DMS53 (cell line): Measurements from ENCODE around the gene C5orf15.
"Not testable (repeated sequence)": the region's sequence is repeated elsewhere in the genome, so short reads cannot be mapped to it uniquely, and the experiment has no call there.

Source experiments
- DNase-seq: peaks from one replicate; lab custom pipeline; 2025; lab: John Stamatoyannopoulos, UW

The C5orf15 gene

DNA sequence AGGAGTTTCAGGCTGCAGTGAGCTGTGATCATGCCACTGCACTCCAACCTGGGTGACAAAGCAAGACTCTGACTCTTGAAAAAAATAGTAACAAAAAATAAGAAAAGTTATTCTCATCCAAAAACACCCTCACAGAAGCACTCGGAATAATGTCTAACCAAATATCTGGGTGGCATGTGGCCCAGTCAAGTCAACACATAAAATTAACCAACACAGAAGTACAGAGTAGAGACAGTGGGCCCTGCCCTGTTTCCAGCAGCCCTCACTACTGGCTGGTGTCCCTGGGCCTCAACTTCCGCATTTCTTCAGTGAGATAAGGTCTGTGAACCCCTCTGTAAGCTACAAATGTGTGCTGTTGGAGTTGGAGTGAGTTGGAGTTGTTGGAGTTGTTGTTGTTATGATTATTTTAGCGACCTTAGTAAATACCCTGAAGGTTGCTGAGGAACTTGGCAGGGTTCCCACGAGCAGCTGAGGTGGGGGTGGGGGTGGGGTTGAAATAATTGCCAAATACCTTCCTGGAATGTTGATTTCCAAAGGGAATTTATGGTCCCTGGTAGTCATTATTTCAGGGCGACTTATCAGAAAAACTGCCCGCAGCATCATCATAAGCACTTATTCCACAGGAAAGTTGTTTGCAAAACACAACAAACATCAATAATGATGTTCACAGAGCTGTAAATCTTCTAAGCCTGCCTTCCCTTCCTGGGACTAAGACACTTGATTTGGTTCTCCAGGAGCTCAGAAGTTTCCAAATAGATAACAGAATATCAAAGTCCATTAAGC, 30.2 kb downstream of the C5orf15 start:
- DNase-seq, result no peak

DNA sequence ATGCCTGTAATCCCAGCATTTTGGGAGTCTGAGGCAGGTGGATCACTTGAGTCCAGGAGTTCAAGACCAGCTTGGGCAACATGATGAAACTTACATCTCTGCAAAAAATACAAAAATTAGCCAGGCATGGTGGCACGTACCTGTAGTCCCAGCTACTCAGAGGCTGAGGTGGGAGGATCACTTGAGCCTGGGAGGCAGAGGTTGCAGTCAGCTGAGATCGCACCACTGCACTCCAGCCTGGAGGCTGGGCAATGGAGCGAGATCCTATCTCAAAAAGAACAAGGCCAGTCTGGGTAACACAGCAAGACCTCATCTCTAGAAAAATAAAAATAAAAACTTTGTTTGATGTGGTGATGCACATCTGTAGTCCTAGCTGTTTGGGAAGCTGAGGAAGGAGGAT, 30.8 kb downstream of the C5orf15 start:
- DNase-seq, result not testable (repeated sequence)

DNA sequence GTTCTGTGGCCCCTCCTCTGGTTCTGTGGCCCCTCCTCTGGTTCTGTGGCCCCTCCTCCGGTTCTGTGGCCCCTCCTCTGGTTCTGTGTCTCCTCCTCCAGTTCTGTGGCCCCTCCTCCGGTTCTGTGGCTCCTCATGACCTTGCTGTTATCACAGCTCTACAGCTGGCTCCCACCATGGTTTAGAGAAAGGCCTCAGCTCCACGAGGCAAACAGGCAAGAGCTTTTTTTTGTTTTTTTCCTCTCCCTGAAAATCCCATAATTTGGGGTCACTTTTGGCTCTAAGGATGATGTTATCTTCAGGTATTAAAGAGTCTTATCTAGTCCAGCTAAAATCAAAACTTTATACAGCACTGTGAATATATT, 31.8 kb downstream of the C5orf15 start:
- DNase-seq, result no peak

DNA sequence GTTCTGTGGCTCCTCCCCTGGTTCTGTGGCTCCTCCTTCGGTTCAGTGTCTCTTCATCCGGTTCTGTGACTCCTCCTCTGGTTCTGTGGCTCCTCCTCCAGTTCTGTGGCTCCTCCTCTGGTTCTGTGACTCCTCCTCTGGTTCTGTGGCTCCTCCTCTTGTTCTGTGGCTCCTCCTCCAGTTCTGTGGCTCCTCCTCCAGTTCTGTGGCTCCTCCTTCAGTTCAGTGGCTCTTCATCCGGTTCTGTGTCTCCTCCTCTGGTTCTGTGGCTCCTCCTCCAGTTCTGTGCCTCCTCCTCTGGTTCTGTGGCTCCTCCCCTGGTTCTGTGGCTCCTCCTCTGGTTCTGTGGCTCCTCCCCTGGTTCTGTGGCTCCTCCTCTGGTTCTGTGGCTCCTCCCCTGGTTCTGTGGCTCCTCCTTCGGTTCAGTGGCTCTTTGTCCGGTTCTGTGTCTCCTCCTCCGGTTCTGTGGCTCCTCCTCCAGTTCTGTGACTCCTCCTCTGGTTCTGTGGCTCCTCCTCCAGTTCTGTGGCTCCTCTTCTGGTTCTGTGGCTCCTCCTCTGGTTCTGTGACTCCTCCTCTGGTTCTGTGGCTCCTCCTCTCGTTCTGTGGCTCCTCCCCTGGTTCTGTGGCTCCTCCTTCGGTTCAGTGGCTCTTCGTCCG, 32.3 kb downstream of the C5orf15 start:
- DNase-seq, result not testable (repeated sequence)

- no peak for DNase-seq
Measured at GRCh38 chr5:133935667-133935940, 32.8 kb downstream of the C5orf15 start.

DNA sequence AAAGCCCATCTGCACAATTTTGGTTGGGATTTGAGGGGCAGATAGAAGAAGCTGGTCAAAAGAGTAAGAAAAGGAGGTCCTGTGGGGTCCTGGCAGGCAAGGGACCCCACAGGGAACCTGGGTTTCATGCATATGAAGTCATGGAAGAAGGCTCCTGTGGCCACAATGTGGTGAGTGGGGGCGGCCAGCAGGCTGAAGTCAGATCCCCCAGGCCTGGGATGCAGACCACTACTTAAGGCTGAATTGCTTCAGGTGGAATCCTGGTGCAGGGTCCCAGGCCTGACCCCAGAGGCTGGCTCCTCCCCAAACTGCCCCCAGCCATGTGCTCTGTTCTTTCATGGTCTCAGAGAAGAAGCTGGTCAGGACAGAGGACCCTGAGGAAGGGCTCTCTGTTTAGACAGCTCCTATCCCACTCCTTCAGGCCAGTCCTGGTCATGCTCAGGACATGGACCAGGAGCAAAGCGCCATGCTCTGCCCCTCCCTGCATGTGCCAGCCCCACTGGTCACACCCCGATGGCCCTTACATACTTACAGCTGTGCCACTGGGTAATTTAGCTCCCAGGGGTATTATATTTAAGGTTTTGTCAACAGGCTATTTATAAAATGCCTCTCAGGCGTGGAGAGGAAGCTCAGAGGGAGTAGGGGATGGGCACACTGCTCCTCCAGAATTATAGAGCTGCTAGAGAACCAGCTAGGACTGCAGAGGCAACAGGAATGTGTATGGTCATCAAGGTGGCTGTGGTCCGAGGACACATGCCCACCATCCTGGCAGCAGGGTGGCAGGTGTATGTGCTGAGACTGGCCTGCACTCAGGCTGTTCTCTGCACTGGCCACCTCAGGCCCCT, 33.4 kb downstream of the C5orf15 start:
- peak; percentile 64 for DNase-seq

DNA sequence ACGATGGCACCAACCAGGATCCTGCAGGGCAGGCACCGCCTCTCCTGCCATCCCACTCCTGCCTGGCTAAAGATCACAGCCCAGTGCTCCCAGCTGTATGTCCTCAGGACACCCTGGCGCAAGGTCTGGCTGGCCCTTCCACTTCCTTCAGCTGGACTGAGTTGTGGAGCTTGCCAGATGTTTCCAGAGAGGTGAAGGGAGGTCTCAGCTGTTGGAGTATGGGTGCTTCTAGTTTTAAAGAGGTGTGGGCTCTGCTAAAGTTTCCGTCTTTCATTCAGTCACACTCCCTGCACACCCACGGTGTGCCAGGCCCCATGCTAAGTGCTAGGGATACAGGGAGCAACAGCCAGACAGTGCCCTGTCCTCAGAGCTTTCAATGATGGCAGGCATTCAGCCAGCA, 34.1 kb downstream of the C5orf15 start:
- no peak for DNase-seq

- DNase-seq, result no peak
Measured at GRCh38 chr5:133933670-133934295, 34.6 kb downstream of the C5orf15 start.

DNA sequence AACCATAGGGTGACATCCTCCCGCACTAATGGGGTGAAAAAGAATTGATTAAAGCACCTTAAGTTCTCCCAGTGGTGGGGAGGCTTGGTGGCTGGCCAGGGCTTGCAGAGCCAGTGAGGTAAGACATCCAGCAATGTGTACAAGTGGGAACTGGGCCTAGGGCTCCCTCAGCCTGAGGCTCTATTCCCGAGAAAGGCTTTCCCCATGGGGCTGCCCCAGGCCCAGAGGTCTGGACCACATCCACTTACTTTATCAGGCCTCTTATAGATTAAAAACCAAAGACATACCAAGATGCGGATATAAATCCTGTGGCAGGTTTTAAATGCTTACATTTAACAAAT, 35.3 kb downstream of the C5orf15 start:
- DNase-seq, result no peak

DNA sequence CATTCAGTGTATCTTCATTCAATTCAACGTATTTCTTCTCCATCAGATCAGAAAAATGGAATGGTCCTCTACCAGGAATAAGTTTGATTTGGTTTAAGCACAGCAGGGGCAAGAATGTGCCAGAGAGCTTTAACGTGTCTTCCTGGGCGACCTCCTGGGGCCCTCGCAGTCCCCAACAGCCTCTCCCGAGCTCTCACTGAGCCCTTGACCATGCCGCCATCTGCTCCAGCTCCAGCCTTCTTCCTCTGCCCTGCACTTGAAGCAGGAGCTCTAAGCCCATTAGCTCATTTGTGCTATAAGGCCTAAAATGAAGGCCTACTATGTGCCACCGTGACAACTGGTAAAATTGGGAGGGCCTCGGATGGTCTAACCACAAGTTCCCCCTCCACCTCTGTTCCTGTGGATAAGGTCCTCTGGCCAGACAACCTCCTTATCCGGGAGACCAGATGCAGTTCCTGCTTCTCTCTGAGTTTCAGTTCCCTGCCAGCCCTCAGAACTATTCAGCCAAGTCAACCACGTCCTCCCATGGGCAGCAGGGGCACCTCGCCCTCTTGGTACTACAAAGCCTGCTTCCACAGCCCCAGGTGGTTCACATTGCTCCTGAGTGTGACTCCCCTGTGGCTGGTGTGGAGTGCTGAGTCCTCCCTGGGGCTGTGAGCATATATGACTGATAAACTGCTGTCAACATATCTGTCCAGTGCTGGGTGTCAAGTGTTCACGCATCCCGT, 35.8 kb downstream of the C5orf15 start:
- no peak for DNase-seq

GRCh38 chr5:133931546-133931945, 36.9 kb downstream of the C5orf15 start:
- no peak for DNase-seq

GRCh38 chr5:133930813-133931090, 37.7 kb downstream of the C5orf15 start:
- DNase-seq, result no peak

- DNase-seq, result no peak
Measured at GRCh38 chr5:133930061-133930812, 38.2 kb downstream of the C5orf15 start.

GRCh38 chr5:133928587-133929393, 39.6 kb downstream of the C5orf15 start:
- no peak for DNase-seq

GRCh38 chr5:133927300-133928180, 40.9 kb downstream of the C5orf15 start:
- no peak for DNase-seq

GRCh38 chr5:133926489-133927299, 41.7 kb downstream of the C5orf15 start:
- peak; percentile 77 for DNase-seq

- peak; percentile 36 for DNase-seq
Measured at GRCh38 chr5:133925866-133926488, 42.4 kb downstream of the C5orf15 start.

DNA sequence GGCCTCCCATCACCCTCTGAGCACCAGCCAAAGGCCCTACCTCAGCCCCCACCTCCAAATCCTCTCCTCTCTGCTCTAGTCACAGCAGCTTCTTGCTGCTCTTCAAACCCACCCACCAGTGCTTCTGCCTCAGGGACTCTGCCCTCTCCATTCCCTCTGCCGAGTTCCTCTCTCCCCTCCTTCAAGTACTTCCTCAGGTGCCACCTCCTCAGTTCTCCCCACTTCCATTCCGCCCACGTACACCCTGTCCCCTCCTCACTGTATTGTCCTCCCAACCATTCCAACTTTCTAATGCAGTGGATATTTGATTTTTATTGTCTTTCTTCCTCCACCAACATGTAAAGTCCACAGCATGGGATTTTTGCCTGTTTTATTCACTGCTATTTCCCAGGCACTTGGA, 43.2 kb downstream of the C5orf15 start:
- peak; percentile 59 for DNase-seq
